ENCODE measurements around the gene SLC35B4. TPM values are rescaled to one million over a fixed set of nuclear protein-coding genes. Genes with fewer than 3 reads are reported as not detected.

SLC35B4 gene
- total RNA-seq, 1 experiment from 2014 or later: 14.7 TPM

- no peak for TF ChIP-seq YY1 (IDR thresholded peaks at IDR 0.05; ENCODE audit: extremely low read depth, insufficient replicate concordance, low read depth, low read length)
- TF ChIP-seq FOSL1 (IDR thresholded peaks at IDR 0.05; ENCODE audit: low read depth): no peak
These were observed 4.0 kb downstream of the SLC35B4 start (continued) for GRCh38 chr7:134312717-134313116.

DNA sequence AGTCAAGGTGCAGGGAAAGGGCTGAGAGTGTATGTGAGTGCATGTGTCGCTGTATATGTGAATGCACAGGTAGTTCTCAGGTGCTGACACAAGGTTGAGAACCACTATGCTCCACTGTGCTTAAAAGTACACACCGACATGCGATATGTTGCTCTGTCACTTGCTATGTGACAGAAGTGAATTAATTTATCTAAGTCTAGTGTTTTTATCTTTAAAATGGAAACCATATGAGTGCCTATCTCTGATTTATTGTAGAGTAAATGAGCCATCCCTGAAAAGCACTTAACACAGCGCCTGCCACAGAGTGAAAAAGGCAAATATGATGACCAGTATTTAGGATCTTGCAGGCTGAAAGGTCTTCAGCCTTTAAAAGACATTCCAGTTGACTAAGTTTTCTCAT is 4.9 kb downstream of the SLC35B4 start:
- CTCF ChIA-PET: no interaction called here
- Histone ChIP-seq H3K9ac (ENCODE audit: low read length) (no peak overlapping the region), H3K4me3 (replicated peaks in 1 of 2; ENCODE audit: low read depth in 1 of 2, low read length in 2 of 2) (no peak overlapping the region), H3K4me1 (ENCODE audit: control insufficient read depth in 1 of 2, insufficient read depth in 2 of 2, low read length in 2 of 2) (peaks cover 3 to 8% of the 10 kb centered on the region in 2 experiments; a peak in 3 of 4 replicates), H3K36me3 (ENCODE audit: control insufficient read depth in 1 of 2, insufficient read depth in 2 of 2, low read length in 2 of 2) (no peaks in the 10 kb centered on the region), H3K4me2 (ENCODE audit: low read length) (no peak overlapping the region), H3K9me2 (ENCODE audit: insufficient read depth) (no peaks in the 10 kb centered on the region), H3K79me2 (ENCODE audit: insufficient read depth, low read length) (no peaks in the 10 kb centered on the region; the same call in 1 of the 2 replicates), H3K27me3 (ENCODE audit: insufficient read depth, low read length) (no peaks in the 10 kb centered on the region), H3K9me3 (ENCODE audit: control insufficient read depth in 1 of 2, insufficient read depth in 1 of 2, low read depth in 1 of 2, low read length in 2 of 2) (no peaks in the 10 kb centered on the region), H2AFZ (ENCODE audit: low read depth, low read length, poor library complexity, severe bottlenecking) (no peak overlapping the region), H4K20me1 (ENCODE audit: insufficient read depth) (no peaks in the 10 kb centered on the region), H3K27ac (ENCODE audit: low read depth, low read length) (no peak overlapping the region)
- RAD21 ChIA-PET (ENCODE audit: low non-redundant PET in 1 of 2, low total read pairs in 2 of 2, uncharacterized antibody in 2 of 2, unreplicated experiment in 2 of 2): no interaction called here
- intact Hi-C loops (cut with micrococcal nuclease): loop anchor here (10.0 kb wide), 1 partner anchor 1227 kb away; the partner anchor contains the start of gene CHCHD3
- ATAC-seq (no peak), DNase-seq (ENCODE audit: low read depth, low spot score) (no peak)
- POLR2A ChIA-PET: no interaction called here
- no TSS peak for BruUV-seq (replicated peaks)
- TF ChIP-seq SIN3A (IDR thresholded peaks at IDR 0.05; ENCODE audit: low read depth) (no peak), POLR2A (IDR thresholded peaks at IDR 0.05; ENCODE audit: borderline replicate concordance, extremely low read depth, insufficient read depth, insufficient read length) (no peak), POLR2AphosphoS5 (IDR thresholded peaks at IDR 0.05; ENCODE audit: low read depth, low read length) (no peak), FOSL1 (IDR thresholded peaks at IDR 0.05; ENCODE audit: low read depth) (no peak)

DNA sequence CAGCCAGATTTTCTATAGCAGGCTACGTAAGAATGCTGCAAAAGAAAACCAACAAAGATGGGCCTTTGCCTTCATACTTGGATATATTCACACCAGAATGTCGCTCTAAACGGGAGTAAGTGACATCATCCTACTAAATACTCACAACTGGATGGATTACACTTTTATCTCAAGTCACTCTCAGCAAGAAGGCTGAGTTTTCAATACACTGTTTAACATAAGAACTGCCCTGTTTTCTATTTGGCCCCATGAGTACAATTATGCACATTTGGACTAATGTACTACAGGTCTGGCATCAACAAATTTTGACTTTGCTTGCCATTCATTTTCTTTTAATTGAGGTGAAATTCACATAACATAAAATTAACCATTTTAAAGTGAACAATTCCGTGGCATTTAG is 8.2 kb downstream of the SLC35B4 start:
- H3K4me2 ChIP-seq (ENCODE audit: low read length): no peak overlapping the region
- ChIA-PET CTCF (no interaction called here), RAD21 (ENCODE audit: low non-redundant PET in 1 of 2, low total read pairs in 2 of 2, uncharacterized antibody in 2 of 2, unreplicated experiment in 2 of 2) (no interaction called here), POLR2A (no interaction called here)
- no peak overlapping the region for H3K4me3 ChIP-seq (replicated peaks in 1 of 2; ENCODE audit: low read depth in 1 of 2, low read length in 2 of 2)
- H4K20me1 ChIP-seq (ENCODE audit: insufficient read depth): no peaks in the 10 kb centered on the region
- H3K27ac ChIP-seq (ENCODE audit: low read depth, low read length): no peak overlapping the region
- ATAC-seq (no peak), DNase-seq (ENCODE audit: low read depth, low spot score) (no peak)
- H3K4me1 ChIP-seq (ENCODE audit: control insufficient read depth in 1 of 2, insufficient read depth in 2 of 2, low read length in 2 of 2): no peaks in the 10 kb centered on the region
- H3K36me3 ChIP-seq (ENCODE audit: control insufficient read depth in 1 of 2, insufficient read depth in 2 of 2, low read length in 2 of 2): no peaks in the 10 kb centered on the region
- intact Hi-C loops (cut with micrococcal nuclease): no loop called here
- TF ChIP-seq EZH2 (IDR thresholded peaks at IDR 0.05): no peak
- TF ChIP-seq TCF7L2 (IDR thresholded peaks at IDR 0.05; ENCODE audit: borderline replicate concordance, extremely low read depth, insufficient read depth, insufficient read length): no peak
- no peak for TF ChIP-seq FOSL1 (IDR thresholded peaks at IDR 0.05; ENCODE audit: low read depth)
- TF ChIP-seq YY1 (IDR thresholded peaks at IDR 0.05; ENCODE audit: extremely low read depth, insufficient replicate concordance, low read depth, low read length): no peak
- TF ChIP-seq, protein P1, sequence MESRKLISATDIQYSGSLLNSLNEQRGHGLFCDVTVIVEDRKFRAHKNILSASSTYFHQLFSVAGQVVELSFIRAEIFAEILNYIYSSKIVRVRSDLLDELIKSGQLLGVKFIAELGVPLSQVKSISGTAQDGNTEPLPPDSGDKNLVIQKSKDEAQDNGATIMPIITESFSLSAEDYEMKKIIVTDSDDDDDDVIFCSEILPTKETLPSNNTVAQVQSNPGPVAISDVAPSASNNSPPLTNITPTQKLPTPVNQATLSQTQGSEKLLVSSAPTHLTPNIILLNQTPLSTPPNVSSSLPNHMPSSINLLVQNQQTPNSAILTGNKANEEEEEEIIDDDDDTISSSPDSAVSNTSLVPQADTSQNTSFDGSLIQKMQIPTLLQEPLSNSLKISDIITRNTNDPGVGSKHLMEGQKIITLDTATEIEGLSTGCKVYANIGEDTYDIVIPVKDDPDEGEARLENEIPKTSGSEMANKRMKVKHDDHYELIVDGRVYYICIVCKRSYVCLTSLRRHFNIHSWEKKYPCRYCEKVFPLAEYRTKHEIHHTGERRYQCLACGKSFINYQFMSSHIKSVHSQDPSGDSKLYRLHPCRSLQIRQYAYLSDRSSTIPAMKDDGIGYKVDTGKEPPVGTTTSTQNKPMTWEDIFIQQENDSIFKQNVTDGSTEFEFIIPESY (IDR thresholded peaks at IDR 0.05; ENCODE audit: extremely low read depth, insufficient replicate concordance, low read length): no peak
- TF ChIP-seq SP1 (IDR thresholded peaks at IDR 0.05; ENCODE audit: low read depth): no peak
- TF ChIP-seq ZFX (IDR thresholded peaks at IDR 0.05): no peak
- TF ChIP-seq POLR2A (IDR thresholded peaks at IDR 0.05; ENCODE audit: borderline replicate concordance, extremely low read depth, insufficient read depth, insufficient read length): no peak
- no peak for TF ChIP-seq REST (IDR thresholded peaks at IDR 0.05; ENCODE audit: low read depth)
- TF ChIP-seq EGR1 (IDR thresholded peaks at IDR 0.05; ENCODE audit: low read depth): no peak
- no peaks in the 10 kb centered on the region for H3K9me2 ChIP-seq (ENCODE audit: insufficient read depth)
- H3K9ac ChIP-seq (ENCODE audit: low read length): no peak overlapping the region
- no peaks in the 10 kb centered on the region for H3K27me3 ChIP-seq (ENCODE audit: insufficient read depth, low read length)
- no TSS peak for BruUV-seq (replicated peaks)
- no peaks in the 10 kb centered on the region; the same call in 1 of the 2 replicates for H3K79me2 ChIP-seq (ENCODE audit: insufficient read depth, low read length)
- no peak overlapping the region for H2AFZ ChIP-seq (ENCODE audit: low read depth, low read length, poor library complexity, severe bottlenecking)
- H3K9me3 ChIP-seq (ENCODE audit: control insufficient read depth in 1 of 2, insufficient read depth in 1 of 2, low read depth in 1 of 2, low read length in 2 of 2): no peaks in the 10 kb centered on the region

Measured in HCT116 (cell line).